ENCODE measurements around the gene NPAS3. TPM values are rescaled to one million over a fixed set of nuclear protein-coding genes. Genes with fewer than 3 reads are reported as not detected.

Gene NPAS3
- total RNA-seq, 1 donor from 2014 or later, result 5.2 TPM

DNA sequence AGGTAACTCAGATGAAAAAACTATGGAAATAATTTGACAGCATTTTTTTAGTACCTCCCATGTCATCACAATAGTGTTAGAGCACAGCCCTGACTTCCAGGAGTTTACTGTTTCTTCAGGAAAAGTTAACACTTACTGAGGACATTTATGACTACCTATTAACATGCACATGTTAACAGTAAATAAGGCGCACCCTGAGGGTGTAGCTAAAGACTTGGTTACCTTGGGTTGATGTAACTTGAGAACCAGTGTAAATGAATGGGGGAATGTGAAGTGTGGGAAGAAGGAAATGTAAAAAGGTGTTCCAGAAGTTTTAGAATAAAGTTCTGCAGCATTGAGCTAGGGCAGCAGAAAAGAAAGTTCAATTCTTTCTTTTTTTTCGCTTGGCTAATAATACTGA is 646.0 kb downstream of the NPAS3 start:
- Mint-ChIP-seq H3K27ac (no peak overlapping the region), H3K4me3 (no peak overlapping the region), H3K9me3 (no peaks in the 10 kb centered on the region), H3K4me1 (peaks cover 10% of the 10 kb centered on the region), H3K27me3 (ENCODE audit: low read depth) (peaks cover 20% of the 10 kb centered on the region), H3K36me3 (no peaks in the 10 kb centered on the region)
- TF ChIP-seq, protein P1, sequence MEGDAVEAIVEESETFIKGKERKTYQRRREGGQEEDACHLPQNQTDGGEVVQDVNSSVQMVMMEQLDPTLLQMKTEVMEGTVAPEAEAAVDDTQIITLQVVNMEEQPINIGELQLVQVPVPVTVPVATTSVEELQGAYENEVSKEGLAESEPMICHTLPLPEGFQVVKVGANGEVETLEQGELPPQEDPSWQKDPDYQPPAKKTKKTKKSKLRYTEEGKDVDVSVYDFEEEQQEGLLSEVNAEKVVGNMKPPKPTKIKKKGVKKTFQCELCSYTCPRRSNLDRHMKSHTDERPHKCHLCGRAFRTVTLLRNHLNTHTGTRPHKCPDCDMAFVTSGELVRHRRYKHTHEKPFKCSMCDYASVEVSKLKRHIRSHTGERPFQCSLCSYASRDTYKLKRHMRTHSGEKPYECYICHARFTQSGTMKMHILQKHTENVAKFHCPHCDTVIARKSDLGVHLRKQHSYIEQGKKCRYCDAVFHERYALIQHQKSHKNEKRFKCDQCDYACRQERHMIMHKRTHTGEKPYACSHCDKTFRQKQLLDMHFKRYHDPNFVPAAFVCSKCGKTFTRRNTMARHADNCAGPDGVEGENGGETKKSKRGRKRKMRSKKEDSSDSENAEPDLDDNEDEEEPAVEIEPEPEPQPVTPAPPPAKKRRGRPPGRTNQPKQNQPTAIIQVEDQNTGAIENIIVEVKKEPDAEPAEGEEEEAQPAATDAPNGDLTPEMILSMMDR (IDR thresholded peaks at IDR 0.05; ENCODE audit: unreplicated experiment), result no peak
- DNase-seq (ENCODE audit: low spot score in 2 of 2, unreplicated experiment in 2 of 2), result no peak

DNA sequence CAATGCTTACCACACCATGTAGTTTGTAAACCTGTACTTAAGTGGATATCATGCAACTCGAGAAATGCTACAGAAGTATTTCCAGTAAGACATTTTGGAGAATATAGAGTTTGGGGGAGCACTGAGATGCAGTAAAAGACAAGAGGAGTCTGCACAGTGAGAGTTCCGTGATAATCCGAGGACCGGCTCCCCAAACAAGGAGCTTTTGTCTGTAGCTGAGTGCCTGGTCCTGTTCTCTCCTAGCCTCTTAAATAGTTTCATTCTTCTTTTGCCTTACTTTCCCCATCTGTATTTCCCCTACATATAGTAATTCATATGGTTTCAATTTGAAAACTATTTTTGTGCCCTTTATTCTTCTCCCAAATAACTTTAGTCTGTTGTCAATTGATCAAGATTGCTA is 648.1 kb downstream of the NPAS3 start:
- H3K36me3 Mint-ChIP-seq, result no peaks in the 10 kb centered on the region
- H3K27me3 Mint-ChIP-seq (ENCODE audit: low read depth), result peaks cover 20% of the 10 kb centered on the region
- H3K4me1 Mint-ChIP-seq, result peaks cover 4% of the 10 kb centered on the region
- no peaks in the 10 kb centered on the region for H3K9me3 Mint-ChIP-seq
- DNase-seq (ENCODE audit: low spot score in 2 of 2, unreplicated experiment in 2 of 2), result no peak
- no peak overlapping the region for H3K4me3 Mint-ChIP-seq
- no peak overlapping the region for H3K27ac Mint-ChIP-seq
- TF ChIP-seq, protein P1 (IDR thresholded peaks at IDR 0.05; ENCODE audit: unreplicated experiment), result no peak

DNA sequence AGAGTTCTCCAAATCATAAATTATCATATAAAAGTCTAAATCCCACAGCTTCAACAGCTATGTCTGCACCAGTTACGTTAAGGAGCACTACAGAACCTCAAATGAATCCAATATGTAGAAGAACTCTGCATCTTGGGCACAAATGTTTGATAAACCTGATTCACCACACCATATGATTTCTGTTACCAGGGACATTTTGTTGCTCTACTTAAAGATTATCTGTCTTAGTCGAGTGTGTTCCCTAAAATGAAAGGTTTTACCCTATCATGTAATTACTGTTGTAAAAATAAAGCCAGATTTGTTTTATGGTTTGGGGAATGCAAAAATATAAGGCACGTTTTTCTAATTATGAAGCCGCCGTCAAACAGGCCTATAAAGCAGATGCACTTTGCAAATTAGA is 649.1 kb downstream of the NPAS3 start:
- peaks cover 20% of the 10 kb centered on the region for H3K27me3 Mint-ChIP-seq (ENCODE audit: low read depth)
- H3K4me3 Mint-ChIP-seq, result no peak overlapping the region
- TF ChIP-seq, protein P1 (IDR thresholded peaks at IDR 0.05; ENCODE audit: unreplicated experiment), result no peak
- no peaks in the 10 kb centered on the region for H3K36me3 Mint-ChIP-seq
- H3K27ac Mint-ChIP-seq, result no peak overlapping the region
- peaks cover 4% of the 10 kb centered on the region for H3K4me1 Mint-ChIP-seq
- DNase-seq (ENCODE audit: low spot score in 2 of 2, unreplicated experiment in 2 of 2), result no peak
- H3K9me3 Mint-ChIP-seq, result no peaks in the 10 kb centered on the region

DNA sequence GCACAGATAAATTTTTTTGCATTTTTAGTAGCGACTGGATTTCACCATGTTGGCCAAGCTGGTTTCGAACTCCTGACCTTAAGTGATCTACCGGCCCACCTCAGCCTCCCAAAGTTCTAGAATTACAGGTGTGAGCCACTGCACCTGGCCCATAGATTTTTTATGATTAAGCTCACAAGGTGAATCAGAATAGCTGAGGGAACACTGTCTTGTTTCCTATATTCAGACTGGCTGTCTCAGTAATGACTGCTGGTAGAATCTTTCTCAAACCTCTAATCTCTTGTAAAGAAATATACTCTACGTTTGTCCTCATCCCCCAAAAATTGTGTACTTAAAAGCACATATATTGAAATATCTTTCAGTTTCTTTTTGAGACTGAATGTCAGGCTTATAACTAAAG is 650.1 kb downstream of the NPAS3 start:
- TF ChIP-seq, protein P1 (IDR thresholded peaks at IDR 0.05; ENCODE audit: unreplicated experiment), result no peak
- H3K27ac Mint-ChIP-seq, result no peak overlapping the region
- H3K4me3 Mint-ChIP-seq, result no peak overlapping the region

DNA sequence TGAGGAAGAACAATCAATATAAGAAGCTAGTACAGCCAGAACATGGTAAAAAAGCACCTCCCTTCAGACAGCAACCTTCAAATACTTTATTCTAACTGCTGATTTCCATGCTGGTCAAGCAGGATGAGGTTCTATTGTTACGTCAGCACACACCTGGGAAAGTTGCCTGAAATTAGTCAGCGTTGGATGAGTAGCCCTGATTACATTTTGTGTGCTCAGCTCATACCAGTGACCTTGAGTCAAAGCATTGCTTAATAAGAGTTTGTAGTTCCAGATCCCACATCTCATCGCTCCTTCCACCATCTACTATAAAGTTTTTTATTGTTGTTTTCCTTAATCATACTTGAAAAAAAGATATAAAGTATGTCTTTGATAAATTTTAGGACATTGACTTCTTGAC is 650.7 kb downstream of the NPAS3 start:
- no peak for DNase-seq (ENCODE audit: low spot score in 2 of 2, unreplicated experiment in 2 of 2)
- Mint-ChIP-seq H3K36me3 (no peaks in the 10 kb centered on the region), H3K27ac (no peak overlapping the region), H3K9me3 (no peaks in the 10 kb centered on the region), H3K4me1 (peaks cover 4% of the 10 kb centered on the region), H3K27me3 (ENCODE audit: low read depth) (peaks cover 14% of the 10 kb centered on the region), H3K4me3 (no peak overlapping the region)
- TF ChIP-seq, protein P1 (IDR thresholded peaks at IDR 0.05; ENCODE audit: unreplicated experiment), result no peak

More for the DNA sequence above, 650.1 kb downstream of the NPAS3 start:
- peaks cover 4% of the 10 kb centered on the region for H3K4me1 Mint-ChIP-seq
- peaks cover 15% of the 10 kb centered on the region for H3K27me3 Mint-ChIP-seq (ENCODE audit: low read depth)
- DNase-seq (ENCODE audit: low spot score in 2 of 2, unreplicated experiment in 2 of 2), result no peak
- no peaks in the 10 kb centered on the region for H3K36me3 Mint-ChIP-seq
- no peaks in the 10 kb centered on the region for H3K9me3 Mint-ChIP-seq

Measured in mesothelial cell of epicardium (in vitro differentiated cells).